H1 (cell line): ENCODE results near the gene CERS3.

Source experiments
- BRCA1 ChIP-seq: IDR thresholded peaks from 2 replicates; pipeline ENCODE4 v1.6.1; 2012; ENCODE audit warnings: low read depth, low read length, improper control_type of control experiment
- CHD2 ChIP-seq: IDR thresholded peaks from 2 replicates; pipeline ENCODE4 v1.6.1; 2012; ENCODE audit warnings: low read length, improper control_type of control experiment
- CTCF ChIP-seq, 3 experiments: IDR thresholded peaks; 1 replicate in 2 of 3; 2 replicates in 1 of 3; pipeline versions ENCODE4 v1.5.1 to v1.6.1; 2011; ENCODE audit warnings: low read length in 3 of 3, mild to moderate bottlenecking in 3 of 3, inconsistent platforms in 2 of 3, low read depth in 1 of 3, moderate library complexity in 1 of 3; ENCODE audit not compliant: insufficient read depth in 1 of 3; ENCODE audit errors: control extremely low read depth in 1 of 3
- POLR2AphosphoS5 ChIP-seq: IDR thresholded peaks from 2 replicates; pipeline ENCODE4 v1.6.1; 2011; ENCODE audit warnings: low read depth, low read length
- RFX5 ChIP-seq: IDR thresholded peaks from 2 replicates; pipeline ENCODE4 v1.6.1; 2011; ENCODE audit warnings: low read depth, low read length, improper control_type of control experiment, borderline replicate concordance
- TAF1 ChIP-seq: IDR thresholded peaks from 2 replicates; pipeline ENCODE4 v1.6.1; 2011; ENCODE audit warnings: mild to moderate bottlenecking, low read depth, low read length
- TBP ChIP-seq: IDR thresholded peaks from 2 replicates; pipeline ENCODE4 v1.6.1; 2011; ENCODE audit warnings: low read depth, low read length, improper control_type of control experiment
- YY1 ChIP-seq: IDR thresholded peaks from 2 replicates; pipeline ENCODE4 v1.6.1; 2011; ENCODE audit warnings: low read depth, mild to moderate bottlenecking, low read length
- ZNF274 ChIP-seq: IDR thresholded peaks from 2 replicates; pipeline ENCODE4 v1.7.0; 2012; ENCODE audit warnings: low read length, borderline replicate concordance; ENCODE audit errors: extremely low read depth

DNA sequence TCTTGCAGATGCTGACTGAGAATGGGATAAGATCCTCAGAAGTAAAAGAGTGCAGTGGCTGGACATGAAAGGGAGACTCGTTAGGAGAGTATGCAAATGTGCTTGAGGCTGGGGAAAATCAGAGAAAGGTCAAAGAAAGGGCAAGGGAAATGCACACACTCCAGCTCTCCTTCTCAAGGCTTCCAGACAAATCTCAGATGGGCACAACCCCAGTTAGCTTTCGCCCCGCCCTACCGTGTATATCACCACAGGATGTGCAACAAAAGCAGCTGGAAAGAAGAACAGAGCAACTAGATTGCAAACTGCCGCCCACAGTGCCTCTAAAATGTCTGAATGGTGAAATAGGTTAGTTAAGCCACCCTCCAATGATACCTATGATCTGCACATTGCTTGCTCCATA, 63.9 kb downstream of the CERS3 start:
- TF ChIP-seq CTCF (IDR thresholded peaks at IDR 0.05; ENCODE audit: control extremely low read depth in 1 of 3, insufficient read depth in 1 of 3, low read depth in 1 of 3, low read length in 3 of 3) (no peak), RFX5 (no peak), POLR2AphosphoS5 (no peak), BRCA1 (no peak), ZNF274 (no peak), CHD2 (no peak), YY1 (no peak), TBP (no peak), TAF1 (no peak)
